Adipose tissue (tissue), 3 donors: ENCODE measurements around the gene HPCAL4. TPM values are rescaled to one million over a fixed set of nuclear protein-coding genes. Genes with fewer than 3 reads are reported as not detected.

Experiments
- H3K27ac ChIP-seq: one replicate; pipeline ENCODE4 v1.5.1; 2013; ENCODE audit warnings: low read depth, low read length
- WGBS, 3 donors: extraction: QIAGEN DNeasy Blood & Tissue Kit; methylation state at CpG; one replicate each; pipeline ENCODE4 v1.1.7; 2013; 5-methylcytosine and 5-hydroxymethylcytosine counted together
- polyA plus RNA-seq, 3 donors: library from polyadenylated mRNA; stranded (reverse); fragments of 200-250 nt; gene quantifications; one replicate each; pipeline ENCODE4 v1.2.3, GENCODE V29; 2013
- donor health status: healthy with polysubstance abuse.
- donor health status: Bipolar disorder and iron deficiency.
- donor health status: healthy.

HPCAL4 gene
- polyA plus RNA-seq, 3 donors: 0.04 to 1.8 TPM; not detected in 1

DNA sequence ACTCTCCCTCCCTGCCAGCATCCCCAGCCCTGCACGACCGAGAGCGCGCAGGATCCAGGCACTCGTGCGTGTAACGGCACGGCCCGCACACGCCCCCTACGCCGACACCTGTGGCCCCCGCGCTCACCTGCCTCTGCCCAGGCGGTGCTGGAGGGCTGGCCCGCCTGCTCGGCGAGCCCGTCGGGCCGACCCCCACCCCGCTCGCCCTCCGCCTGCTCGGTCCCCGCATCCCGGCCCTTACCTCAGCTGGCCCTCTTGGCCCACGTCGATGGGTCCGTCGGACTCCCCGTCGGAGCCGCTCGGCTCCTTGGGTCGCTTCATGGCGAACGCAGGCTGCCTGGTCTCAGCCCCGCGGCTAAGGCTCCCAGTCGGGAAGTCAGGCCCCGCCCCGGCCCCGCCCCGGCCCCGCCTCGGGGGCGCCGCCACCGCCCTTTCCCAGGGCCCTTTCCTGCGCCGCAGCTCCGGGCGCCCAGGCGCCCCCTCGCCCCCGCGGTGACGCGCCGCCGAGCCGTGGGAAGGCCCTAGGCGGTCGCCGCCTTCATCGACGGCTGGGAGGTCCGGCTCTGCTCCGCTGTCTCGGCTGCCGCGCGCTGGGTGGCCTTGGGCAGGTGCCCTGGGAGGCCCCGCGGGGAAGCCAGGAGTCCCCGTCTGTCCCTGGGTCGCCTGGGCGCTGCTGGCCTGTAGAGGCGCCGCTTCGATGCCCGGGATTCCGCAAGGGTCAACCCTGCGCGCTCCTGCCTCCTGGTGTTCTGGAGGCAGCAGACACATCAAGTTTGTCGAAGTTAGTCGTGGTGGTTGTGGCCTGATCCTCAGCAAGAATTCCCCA, 51.7 kb downstream of the HPCAL4 start, which contains the start of gene HEYL:
Gene HEYL, minus strand, starts transcription at position 339 of the 826 bp plus-strand sequence. Its CDS starts 18 bp downstream, at position 321.
- 4 to 11% (median 6%) methylated on average over 81 to 88 of the region's 88 CpGs for WGBS, 3 donors
- no peak within 1 kb of the TSS for H3K27ac ChIP-seq

GRCh38 chr1:39638965-39639304, 52.3 kb downstream of the HPCAL4 start:
- 34 to 72% (median 65%) methylated on average over 3 of the region's 3 CpGs for WGBS, 3 donors
- no peak overlapping the region for H3K27ac ChIP-seq

GRCh38 chr1:39637361-39637760, 53.9 kb downstream of the HPCAL4 start:
- H3K27ac ChIP-seq: no peak overlapping the region
- WGBS, 3 donors: 21 to 84% (median 83%) methylated on average over 4 of the region's 4 CpGs

DNA sequence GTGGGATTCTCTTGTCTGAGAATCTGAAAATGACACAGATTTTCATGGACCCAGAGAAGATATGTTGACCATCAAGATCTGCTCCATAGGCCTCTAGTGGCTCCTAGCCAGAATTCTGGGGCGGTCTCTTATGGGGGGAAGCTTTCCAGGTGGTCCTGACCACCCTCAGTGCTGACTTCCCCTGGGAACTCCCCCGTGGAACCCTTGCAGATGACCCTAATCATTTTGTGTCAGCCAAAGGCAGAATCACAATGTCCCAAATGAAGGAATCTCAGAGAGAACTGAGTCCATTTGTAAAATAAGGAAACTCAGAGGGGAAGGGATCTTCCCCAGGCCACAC, 55.4 kb downstream of the HPCAL4 start:
- H3K27ac ChIP-seq: no peak overlapping the region
- 41 to 66% (median 45%) methylated on average over 2 of the region's 2 CpGs for WGBS, 3 donors

DNA sequence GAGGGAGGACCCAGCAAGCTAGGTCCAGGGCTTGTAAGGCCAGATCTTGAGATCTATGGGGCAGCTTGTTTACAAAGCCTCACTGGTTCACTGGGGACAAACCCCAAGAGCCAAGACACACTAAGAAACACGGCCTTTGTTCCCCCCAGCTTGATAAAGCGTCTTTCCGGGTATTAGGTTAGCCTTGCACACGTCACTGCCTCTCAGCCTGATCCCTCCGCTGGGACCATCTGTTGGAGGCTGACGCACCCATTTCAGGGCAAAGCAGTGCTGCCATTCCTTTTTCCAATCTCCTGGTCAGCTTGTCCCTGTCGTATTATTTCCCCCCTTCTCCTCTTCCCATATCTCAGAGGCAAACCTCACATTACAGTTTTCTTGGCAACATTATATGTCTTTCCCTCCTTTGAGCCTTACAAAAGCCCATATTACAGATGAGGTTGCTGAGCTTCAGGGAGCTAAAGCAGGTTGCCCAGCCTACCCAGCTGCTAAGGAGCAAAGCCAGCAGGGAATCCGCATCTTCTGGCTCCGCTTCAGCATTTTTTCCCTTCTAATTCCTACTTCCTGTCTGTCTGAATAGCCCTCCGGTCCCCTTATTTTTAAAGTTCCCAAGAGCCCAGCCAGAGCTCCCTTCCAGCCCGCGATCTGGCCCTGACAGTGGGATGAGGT, 55.9 kb downstream of the HPCAL4 start:
- 40 to 75% (median 59%) methylated on average over 12 of the region's 12 CpGs for WGBS, 3 donors
- H3K27ac ChIP-seq: no peak overlapping the region

DNA sequence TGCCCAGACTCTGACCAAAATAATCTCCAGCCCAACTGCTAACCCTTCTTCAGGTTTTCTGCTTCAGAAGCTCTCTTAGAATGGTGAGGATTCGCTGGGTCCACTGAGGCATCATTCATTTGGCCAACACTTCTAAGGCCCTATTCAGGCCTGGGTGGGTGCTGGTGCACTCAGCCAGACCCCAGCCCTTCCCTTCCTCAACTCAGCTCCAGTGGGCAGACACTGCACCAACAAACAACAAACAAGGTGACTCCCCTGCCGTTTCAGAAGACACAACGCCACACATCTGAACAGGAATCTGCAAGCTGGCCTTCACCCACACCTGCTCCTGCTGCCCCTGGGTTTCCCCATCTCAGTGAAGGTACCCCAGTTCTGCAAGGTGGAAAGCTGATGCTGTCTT, 57.8 kb downstream of the HPCAL4 start:
- no peak overlapping the region for H3K27ac ChIP-seq
- 63 to 89% (median 86%) methylated on average over 3 of the region's 3 CpGs for WGBS, 3 donors

DNA sequence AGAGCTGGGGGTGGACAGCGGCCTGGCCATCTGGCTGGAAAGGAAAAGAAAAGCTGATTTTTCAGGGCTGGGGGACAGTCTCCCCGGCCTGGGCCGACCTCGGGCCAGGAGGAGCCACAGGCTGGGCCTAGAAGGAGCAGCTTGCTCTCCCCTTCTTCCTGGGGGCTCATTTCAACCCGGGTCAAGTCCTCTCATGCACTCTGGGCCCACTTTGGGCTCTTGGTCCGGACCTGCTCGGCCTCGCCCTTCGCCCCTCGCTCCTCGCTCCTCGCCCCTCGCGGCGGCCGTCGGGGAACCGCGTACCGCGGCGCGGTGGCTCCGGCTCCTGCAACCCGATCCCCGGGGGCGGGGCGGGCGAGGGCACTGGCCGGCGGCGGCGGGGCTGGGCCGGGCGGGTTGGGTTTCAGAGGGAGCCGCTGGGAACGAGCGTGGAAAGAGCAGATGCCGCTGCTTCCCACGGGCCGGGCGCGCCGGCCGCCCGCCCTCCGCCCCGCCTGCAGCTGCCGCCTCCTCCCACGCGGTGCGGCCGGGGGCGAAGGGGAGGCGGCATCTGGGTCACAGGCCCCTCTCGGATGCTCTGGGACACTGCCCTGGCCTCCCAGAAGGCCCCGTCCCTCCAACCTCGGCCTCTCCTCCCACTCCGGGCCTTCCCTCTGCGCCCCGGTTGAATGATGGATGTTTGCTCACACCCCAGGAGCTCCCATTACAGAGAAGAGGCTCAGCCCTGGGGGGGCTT, 58.4 kb downstream of the HPCAL4 start:
- H3K27ac ChIP-seq: no peak overlapping the region
- 7 to 47% (median 35%) methylated on average over 55 to 61 of the region's 61 CpGs for WGBS, 3 donors

- WGBS, 3 donors: 67 to 79% (median 73%) methylated on average over 5 of the region's 5 CpGs
These were observed 58.9 kb downstream of the HPCAL4 start for GRCh38 chr1:39632323-39632681.

DNA sequence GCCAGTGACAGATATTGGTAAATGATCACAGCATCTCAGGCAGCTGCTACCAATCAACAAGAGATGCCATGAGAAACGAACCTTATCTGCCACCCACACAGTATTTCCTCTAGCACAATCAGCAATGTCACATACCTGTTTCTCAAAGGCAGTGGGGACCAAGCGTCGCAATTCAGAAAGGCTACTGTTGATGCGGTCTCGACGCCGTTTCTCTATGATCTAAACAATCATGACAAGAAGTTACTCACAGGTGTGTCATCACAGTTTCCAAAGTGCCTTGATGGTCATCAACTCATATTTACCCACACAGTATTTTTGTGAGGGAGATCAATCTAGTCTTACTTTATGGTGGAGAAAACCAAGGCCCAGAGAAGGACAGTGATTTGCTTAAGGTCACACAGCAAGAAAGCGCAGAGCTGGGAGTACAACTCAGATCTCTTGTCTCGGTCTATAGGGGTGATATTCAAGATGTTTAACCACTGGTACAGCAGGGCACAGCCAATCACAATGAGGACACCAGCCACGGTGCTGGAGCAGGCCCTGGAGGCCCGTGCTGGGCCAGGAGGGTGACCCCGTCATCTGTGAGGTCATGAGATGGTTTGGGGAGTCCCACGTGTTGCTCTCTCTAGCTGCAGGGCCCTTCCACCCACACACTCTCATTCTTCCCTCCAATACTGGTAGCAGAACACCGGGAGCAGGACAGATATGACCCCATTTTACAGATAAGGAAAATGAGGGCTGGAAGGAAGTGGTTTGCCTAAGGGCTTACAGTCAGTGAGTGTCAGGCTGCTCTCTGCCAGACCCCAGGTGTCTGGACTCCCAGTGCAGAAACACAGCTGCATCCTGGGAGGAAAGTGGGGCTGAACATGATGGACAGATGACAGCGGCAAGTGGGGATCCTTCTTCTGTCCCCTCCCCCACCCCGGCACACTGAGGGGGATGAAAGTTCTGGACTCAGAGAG, 59.6 kb downstream of the HPCAL4 start:
- H3K27ac ChIP-seq: no peak overlapping the region

More at GRCh38 chr1:39632323-39632681, 58.9 kb downstream of the HPCAL4 start:
- no peak overlapping the region for H3K27ac ChIP-seq

DNA sequence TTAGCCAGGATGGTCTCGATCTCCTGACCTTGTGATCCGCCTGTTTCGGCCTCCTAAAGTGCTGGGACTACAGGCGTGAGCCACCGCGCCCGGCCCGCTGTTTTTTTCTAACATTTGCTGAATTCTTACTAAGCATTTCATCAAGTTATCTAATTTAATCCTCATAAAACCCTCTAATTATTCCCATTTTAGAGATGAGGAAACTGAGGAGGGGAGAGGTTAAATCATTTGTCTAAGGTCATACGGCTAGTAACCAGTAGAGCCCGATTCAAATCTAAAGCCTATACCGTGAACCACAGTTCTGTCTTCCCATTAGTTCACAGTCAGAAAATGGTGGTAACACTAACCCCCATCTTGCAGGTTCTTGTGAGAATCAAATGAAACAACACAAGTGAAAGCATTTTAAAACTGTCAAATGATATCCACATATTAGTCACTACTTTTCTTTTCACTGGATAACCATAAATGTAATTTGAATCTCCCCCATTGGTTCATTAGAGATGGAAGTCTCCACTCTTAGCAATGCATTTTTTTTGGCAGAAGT, 62.4 kb downstream of the HPCAL4 start:
- WGBS, 3 donors: 95 to 98% (median 96%) methylated on average over 9 to 11 of the region's 11 CpGs
- no peak overlapping the region for H3K27ac ChIP-seq

More for the DNA sequence above, 59.6 kb downstream of the HPCAL4 start:
- 72 to 83% (median 81%) methylated on average over 16 of the region's 16 CpGs for WGBS, 3 donors

Other genes starting within 250 kb of the HPCAL4 start
- gene BMP8A, start 199.8 kb downstream of the HPCAL4 start, polyA plus RNA-seq: under 1 TPM in 2 of 3 donors, not detected in 1; 0.36 to 0.39 TPM
- gene PABPC4, start 114.6 kb downstream of the HPCAL4 start, polyA plus RNA-seq: 100 to 1,000 TPM; 155 to 340 (median 155) TPM
- 10 to 100 TPM; 11.3 to 38.1 (median 16.6) TPM for gene HEYL, start 51.8 kb downstream of the HPCAL4 start, polyA plus RNA-seq
- gene NT5C1A, start 19.3 kb downstream of the HPCAL4 start, polyA plus RNA-seq: under 1 TPM in 2 of 3 donors, not detected in 1; 0.06 to 0.40 TPM
- 10 to 100 TPM; 38.3 to 46.0 (median 41.8) TPM for gene PPIE, start 47.4 kb upstream of the HPCAL4 start, polyA plus RNA-seq
- under 1 TPM in 2 of 3 donors, not detected in 1; 0.19 to 0.58 TPM for gene OXCT2, start 79.9 kb upstream of the HPCAL4 start, polyA plus RNA-seq
- 1 to 10 TPM in 2 of 3 donors, under 1 TPM in 1; 0.67 to 3.1 (median 1.1) TPM for gene BMP8B, start 97.4 kb upstream of the HPCAL4 start, polyA plus RNA-seq
- 10 to 100 TPM in 1 of 3 donors, 1 to 10 TPM in 2; 8.8 to 13.9 (median 9.4) TPM for gene TRIT1, start 192.1 kb upstream of the HPCAL4 start, polyA plus RNA-seq
- gene MYCL, start 210.5 kb upstream of the HPCAL4 start, polyA plus RNA-seq: 10 to 100 TPM in 1 of 3 donors, under 1 TPM in 1, not detected in 1; 0.33 to 14.7 TPM